SH-SY5Y (cell line): ENCODE data around the gene KLF11.

Source experiments
- GATA2 ChIP-seq: IDR thresholded peaks from 2 replicates; pipeline ENCODE4 v1.6.1; 2011; ENCODE audit warnings: mild to moderate bottlenecking, low read depth, low read length
- GATA3 ChIP-seq: IDR thresholded peaks from 2 replicates; pipeline ENCODE4 v1.6.1; 2011; ENCODE audit warnings: low read depth, mild to moderate bottlenecking, low read length, moderate library complexity

- TF ChIP-seq GATA2 (no peak), GATA3 (no peak)
These were observed 704 bp downstream of the KLF11 start for GRCh38 chr2:10043906-10044601.
